ENCODE results near the gene ZBED6. TPM values are rescaled to one million over a fixed set of nuclear protein-coding genes. Genes with fewer than 3 reads are reported as not detected.

The ZBED6 gene
- total and polyA plus RNA-seq, 2 donors (not counting 3 experiments of a cell fraction or from before 2014, with no cell fraction given): 6.4 to 38.9 TPM

- no peak for TF ChIP-seq MYC (IDR thresholded peaks at IDR 0.05; ENCODE audit: low read depth, low read length)
- TF ChIP-seq, protein P1, sequence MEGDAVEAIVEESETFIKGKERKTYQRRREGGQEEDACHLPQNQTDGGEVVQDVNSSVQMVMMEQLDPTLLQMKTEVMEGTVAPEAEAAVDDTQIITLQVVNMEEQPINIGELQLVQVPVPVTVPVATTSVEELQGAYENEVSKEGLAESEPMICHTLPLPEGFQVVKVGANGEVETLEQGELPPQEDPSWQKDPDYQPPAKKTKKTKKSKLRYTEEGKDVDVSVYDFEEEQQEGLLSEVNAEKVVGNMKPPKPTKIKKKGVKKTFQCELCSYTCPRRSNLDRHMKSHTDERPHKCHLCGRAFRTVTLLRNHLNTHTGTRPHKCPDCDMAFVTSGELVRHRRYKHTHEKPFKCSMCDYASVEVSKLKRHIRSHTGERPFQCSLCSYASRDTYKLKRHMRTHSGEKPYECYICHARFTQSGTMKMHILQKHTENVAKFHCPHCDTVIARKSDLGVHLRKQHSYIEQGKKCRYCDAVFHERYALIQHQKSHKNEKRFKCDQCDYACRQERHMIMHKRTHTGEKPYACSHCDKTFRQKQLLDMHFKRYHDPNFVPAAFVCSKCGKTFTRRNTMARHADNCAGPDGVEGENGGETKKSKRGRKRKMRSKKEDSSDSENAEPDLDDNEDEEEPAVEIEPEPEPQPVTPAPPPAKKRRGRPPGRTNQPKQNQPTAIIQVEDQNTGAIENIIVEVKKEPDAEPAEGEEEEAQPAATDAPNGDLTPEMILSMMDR (IDR thresholded peaks at IDR 0.05; ENCODE audit: extremely low read depth in 1 of 2, insufficient read depth in 1 of 2, low read depth in 1 of 2, low read length in 2 of 2): no peak
- H3K4me2 ChIP-seq (ENCODE audit: insufficient read depth, low read length): no peak overlapping the region
- DNase-seq (ENCODE audit: low read depth, low spot score): no peak
- H2AFZ ChIP-seq (ENCODE audit: low read depth, low read length): no peak overlapping the region
- H3K79me2 ChIP-seq (ENCODE audit: control insufficient read depth, insufficient read depth, low read length): no peaks in the 10 kb centered on the region
- no peaks in the 10 kb centered on the region for H3K9me1 ChIP-seq (replicated peaks; ENCODE audit: control insufficient read depth, extremely low read depth, insufficient read depth, low read length)
- dilution Hi-C loops (cut with MboI; ENCODE audit: extremely low pct_ligation_motif_present, low sequenced_read_pairs): no loop called here
- H3K4me3 ChIP-seq (replicated peaks in 1 of 3; ENCODE audit: insufficient read depth in 1 of 3, low read depth in 1 of 3, low read length in 3 of 3): no peak overlapping the region
- ChIA-PET POLR2A (no interaction called here), CTCF (interaction anchor here (1.0 kb wide), 1 partner anchor 12 kb away, joined by 3 read pairs; no protein-coding TSS in a partner anchor)
- H3K27ac ChIP-seq (ENCODE audit: insufficient read depth, low read depth, low read length): no peak overlapping the region
- no peaks in the 10 kb centered on the region for H3K9me3 ChIP-seq (replicated peaks; ENCODE audit: control insufficient read depth, insufficient read depth, low read length)
- no peaks in the 10 kb centered on the region for H4K20me1 ChIP-seq (replicated peaks; ENCODE audit: control insufficient read depth, extremely low read depth, insufficient read depth, low read length)
- intact Hi-C loops (cut with micrococcal nuclease): no loop called here
- no TSS peak for BruUV-seq (replicated peaks)
- FAIRE-seq: no peak
- no peaks in the 10 kb centered on the region for H3K27me3 ChIP-seq (ENCODE audit: control insufficient read depth in 2 of 2, insufficient read depth in 2 of 2, low read length in 2 of 2)
- H3K4me1 ChIP-seq (ENCODE audit: control insufficient read depth, extremely low read depth, insufficient read depth, low read length): peaks cover 3% of the 10 kb centered on the region
- H3K36me3 ChIP-seq (ENCODE audit: control insufficient read depth in 2 of 2, extremely low read depth in 1 of 2, insufficient read depth in 2 of 2, low read length in 2 of 2): no peaks in the 10 kb centered on the region
- no peak overlapping the region for H3K9ac ChIP-seq (replicated peaks; ENCODE audit: extremely low read depth, insufficient read depth, low read length)
These were observed 17.3 kb upstream of the ZBED6 start for GRCh38 chr1:203778146-203778545.

- no TSS peak for BruUV-seq (replicated peaks)
- FAIRE-seq: no peak
- POLR2A ChIA-PET: no interaction called here
- H3K36me3 ChIP-seq (ENCODE audit: control insufficient read depth in 2 of 2, extremely low read depth in 1 of 2, insufficient read depth in 2 of 2, low read length in 2 of 2): no peaks in the 10 kb centered on the region
- no peak overlapping the region for H3K4me3 ChIP-seq (replicated peaks in 1 of 3; ENCODE audit: insufficient read depth in 1 of 3, low read depth in 1 of 3, low read length in 3 of 3)
- H3K9me3 ChIP-seq (replicated peaks; ENCODE audit: control insufficient read depth, insufficient read depth, low read length): no peaks in the 10 kb centered on the region
- H3K79me2 ChIP-seq (ENCODE audit: control insufficient read depth, insufficient read depth, low read length): no peaks in the 10 kb centered on the region
- H3K9ac ChIP-seq (replicated peaks; ENCODE audit: extremely low read depth, insufficient read depth, low read length): no peak overlapping the region
- H2AFZ ChIP-seq (ENCODE audit: low read depth, low read length): no peak overlapping the region
- H3K27me3 ChIP-seq (ENCODE audit: control insufficient read depth in 2 of 2, insufficient read depth in 2 of 2, low read length in 2 of 2): peaks cover 0 to 1% of the 10 kb centered on the region in 2 experiments
- H3K9me1 ChIP-seq (replicated peaks; ENCODE audit: control insufficient read depth, extremely low read depth, insufficient read depth, low read length): no peaks in the 10 kb centered on the region
- H4K20me1 ChIP-seq (replicated peaks; ENCODE audit: control insufficient read depth, extremely low read depth, insufficient read depth, low read length): no peaks in the 10 kb centered on the region
- H3K27ac ChIP-seq (ENCODE audit: insufficient read depth, low read depth, low read length): no peak overlapping the region
- no peak for DNase-seq (ENCODE audit: low read depth, low spot score)
- intact Hi-C loops (cut with micrococcal nuclease): no loop called here
- CTCF ChIA-PET: no interaction called here
- dilution Hi-C loops (cut with MboI; ENCODE audit: extremely low pct_ligation_motif_present, low sequenced_read_pairs): no loop called here
- no peak for TF ChIP-seq FOS (IDR thresholded peaks at IDR 0.05; ENCODE audit: borderline replicate concordance, insufficient read depth, low read length)
- TF ChIP-seq POLR2A (IDR thresholded peaks at IDR 0.05; ENCODE audit: low read depth, low read length): no peak
- TF ChIP-seq MAX (IDR thresholded peaks at IDR 0.05; ENCODE audit: insufficient read depth, insufficient read length): no peak
- TF ChIP-seq JUN (IDR thresholded peaks at IDR 0.05; ENCODE audit: borderline replicate concordance, insufficient read depth, insufficient read length, low read depth): no peak
- TF ChIP-seq, protein P1 (IDR thresholded peaks at IDR 0.05; ENCODE audit: extremely low read depth in 1 of 2, insufficient read depth in 1 of 2, low read depth in 1 of 2, low read length in 2 of 2): no peak
- TF ChIP-seq EZH2 (IDR thresholded peaks at IDR 0.05; ENCODE audit: borderline replicate concordance, low read depth, low read length, severe bottlenecking): no peak
- no peak for TF ChIP-seq MYC (IDR thresholded peaks at IDR 0.05; ENCODE audit: low read depth, low read length)
- no peak overlapping the region for H3K4me2 ChIP-seq (ENCODE audit: insufficient read depth, low read length)
- peaks cover 3% of the 10 kb centered on the region for H3K4me1 ChIP-seq (ENCODE audit: control insufficient read depth, extremely low read depth, insufficient read depth, low read length)
These were observed 16.6 kb upstream of the ZBED6 start for GRCh38 chr1:203778789-203779188.
